Measurements from ENCODE around the gene MAPK7.
A peak's percentile ranks its signal among the peaks of the same experiment; 100 is the strongest.

The MAPK7 gene

DNA sequence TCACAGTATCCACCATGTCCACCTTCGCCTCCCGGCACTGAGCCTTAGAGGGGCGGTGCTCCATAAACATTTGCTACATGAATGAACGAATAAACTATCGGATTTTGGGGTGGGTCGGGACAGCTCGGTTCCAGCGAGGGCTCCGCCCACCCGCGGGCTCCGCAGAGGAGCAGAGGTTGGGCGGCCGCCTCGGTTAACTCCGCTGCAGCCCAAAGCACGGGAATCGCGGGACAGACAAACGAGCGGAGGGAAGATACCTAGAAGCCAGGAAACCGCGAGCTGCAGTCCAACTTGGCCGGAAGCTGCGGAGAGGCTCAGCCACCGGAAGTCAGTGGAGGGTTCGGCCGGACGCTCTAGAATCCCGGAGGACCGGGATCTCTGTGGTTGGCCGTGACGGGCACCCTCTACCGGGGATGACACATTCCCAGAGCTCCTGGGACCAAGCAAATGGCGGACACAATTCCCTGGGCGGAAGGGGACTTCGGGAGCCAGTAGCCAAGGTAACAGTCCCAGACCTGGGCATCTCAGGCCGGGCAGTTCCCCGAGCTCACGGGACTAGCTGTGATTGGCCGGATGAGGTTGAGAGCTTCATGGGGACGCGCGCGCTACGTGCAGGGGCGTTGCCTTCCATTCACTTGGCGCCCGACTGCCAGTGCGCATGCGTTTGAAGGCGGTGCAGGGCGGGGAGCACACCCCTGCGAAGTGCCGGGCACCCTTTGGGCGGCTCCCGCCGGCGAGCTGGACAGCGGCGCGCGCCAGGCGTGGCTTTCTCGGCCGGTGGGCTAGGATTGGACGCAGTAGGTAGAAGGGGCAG lies 489 bp upstream of the MAPK7 start:
- peak; percentile 83 to 88 (median 83) for DNase-seq (ENCODE audit: low read depth in 3 of 3, low spot score in 1 of 3)

DNA sequence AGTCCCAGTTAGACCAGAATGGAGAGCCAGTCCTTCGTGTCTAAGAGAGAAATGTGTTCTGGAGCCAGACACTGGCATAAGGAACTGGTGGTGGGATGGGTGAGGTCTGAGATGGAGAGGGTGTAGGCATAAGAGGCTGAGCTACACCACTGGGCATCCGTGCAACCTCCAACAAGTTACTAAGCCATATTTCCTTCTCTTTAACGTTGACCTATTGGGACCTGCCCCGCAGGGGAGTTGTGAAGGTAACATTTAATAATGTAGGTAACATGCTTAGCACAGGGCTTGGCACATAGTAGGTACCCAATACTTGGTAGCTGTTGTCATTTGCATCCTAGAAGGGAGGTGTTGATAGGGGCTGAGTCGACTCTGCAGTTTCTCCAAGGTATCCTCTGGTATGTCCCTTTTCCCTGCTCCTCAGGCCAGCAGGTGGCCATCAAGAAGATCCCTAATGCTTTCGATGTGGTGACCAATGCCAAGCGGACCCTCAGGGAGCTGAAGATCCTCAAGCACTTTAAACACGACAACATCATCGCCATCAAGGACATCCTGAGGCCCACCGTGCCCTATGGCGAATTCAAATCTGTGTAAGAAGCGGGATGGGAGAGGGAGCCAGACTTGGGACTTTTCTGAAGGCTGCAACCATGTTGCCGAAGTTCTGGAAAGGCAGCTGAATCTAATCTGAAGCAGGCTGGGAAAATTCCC lies 1.2 kb downstream of the MAPK7 start:
- DNase-seq (ENCODE audit: low read depth in 3 of 3, low spot score in 1 of 3), result no peak

DNA sequence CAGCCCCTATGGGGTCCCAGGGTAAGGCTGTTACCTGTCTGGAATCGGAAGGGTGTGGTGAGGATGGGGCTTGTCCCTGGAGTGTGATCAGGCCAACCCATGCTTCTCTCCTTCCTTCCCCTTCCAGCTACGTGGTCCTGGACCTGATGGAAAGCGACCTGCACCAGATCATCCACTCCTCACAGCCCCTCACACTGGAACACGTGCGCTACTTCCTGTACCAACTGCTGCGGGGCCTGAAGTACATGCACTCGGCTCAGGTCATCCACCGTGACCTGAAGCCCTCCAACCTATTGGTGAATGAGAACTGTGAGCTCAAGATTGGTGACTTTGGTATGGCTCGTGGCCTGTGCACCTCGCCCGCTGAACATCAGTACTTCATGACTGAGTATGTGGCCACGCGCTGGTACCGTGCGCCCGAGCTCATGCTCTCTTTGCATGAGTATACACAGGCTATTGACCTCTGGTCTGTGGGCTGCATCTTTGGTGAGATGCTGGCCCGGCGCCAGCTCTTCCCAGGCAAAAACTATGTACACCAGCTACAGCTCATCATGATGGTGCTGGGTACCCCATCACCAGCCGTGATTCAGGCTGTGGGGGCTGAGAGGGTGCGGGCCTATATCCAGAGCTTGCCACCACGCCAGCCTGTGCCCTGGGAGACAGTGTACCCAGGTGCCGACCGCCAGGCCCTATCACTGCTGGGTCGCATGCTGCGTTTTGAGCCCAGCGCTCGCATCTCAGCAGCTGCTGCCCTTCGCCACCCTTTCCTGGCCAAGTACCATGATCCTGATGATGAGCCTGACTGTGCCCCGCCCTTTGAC lies 2.4 kb downstream of the MAPK7 start:
- no peak for DNase-seq (ENCODE audit: low read depth in 3 of 3, low spot score in 1 of 3)

DNA sequence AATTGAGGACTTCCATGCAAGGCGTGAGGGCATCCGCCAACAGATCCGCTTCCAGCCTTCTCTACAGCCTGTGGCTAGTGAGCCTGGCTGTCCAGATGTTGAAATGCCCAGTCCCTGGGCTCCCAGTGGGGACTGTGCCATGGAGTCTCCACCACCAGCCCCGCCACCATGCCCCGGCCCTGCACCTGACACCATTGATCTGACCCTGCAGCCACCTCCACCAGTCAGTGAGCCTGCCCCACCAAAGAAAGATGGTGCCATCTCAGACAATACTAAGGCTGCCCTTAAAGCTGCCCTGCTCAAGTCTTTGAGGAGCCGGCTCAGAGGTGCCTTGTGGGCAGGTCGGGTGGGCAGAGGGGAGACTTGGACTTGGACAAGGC lies 3.1 kb downstream of the MAPK7 start:
- no peak for DNase-seq (ENCODE audit: low read depth in 3 of 3, low spot score in 1 of 3)

DNA sequence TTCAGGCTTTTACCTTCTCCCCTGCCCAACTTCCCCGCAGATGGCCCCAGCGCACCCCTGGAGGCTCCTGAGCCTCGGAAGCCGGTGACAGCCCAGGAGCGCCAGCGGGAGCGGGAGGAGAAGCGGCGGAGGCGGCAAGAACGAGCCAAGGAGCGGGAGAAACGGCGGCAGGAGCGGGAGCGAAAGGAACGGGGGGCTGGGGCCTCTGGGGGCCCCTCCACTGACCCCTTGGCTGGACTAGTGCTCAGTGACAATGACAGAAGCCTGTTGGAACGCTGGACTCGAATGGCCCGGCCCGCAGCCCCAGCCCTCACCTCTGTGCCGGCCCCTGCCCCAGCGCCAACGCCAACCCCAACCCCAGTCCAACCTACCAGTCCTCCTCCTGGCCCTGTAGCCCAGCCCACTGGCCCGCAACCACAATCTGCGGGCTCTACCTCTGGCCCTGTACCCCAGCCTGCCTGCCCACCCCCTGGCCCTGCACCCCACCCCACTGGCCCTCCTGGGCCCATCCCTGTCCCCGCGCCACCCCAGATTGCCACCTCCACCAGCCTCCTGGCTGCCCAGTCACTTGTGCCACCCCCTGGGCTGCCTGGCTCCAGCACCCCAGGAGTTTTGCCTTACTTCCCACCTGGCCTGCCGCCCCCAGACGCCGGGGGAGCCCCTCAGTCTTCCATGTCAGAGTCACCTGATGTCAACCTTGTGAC lies 3.6 kb downstream of the MAPK7 start:
- no peak for DNase-seq (ENCODE audit: low read depth in 3 of 3, low spot score in 1 of 3)

DNA sequence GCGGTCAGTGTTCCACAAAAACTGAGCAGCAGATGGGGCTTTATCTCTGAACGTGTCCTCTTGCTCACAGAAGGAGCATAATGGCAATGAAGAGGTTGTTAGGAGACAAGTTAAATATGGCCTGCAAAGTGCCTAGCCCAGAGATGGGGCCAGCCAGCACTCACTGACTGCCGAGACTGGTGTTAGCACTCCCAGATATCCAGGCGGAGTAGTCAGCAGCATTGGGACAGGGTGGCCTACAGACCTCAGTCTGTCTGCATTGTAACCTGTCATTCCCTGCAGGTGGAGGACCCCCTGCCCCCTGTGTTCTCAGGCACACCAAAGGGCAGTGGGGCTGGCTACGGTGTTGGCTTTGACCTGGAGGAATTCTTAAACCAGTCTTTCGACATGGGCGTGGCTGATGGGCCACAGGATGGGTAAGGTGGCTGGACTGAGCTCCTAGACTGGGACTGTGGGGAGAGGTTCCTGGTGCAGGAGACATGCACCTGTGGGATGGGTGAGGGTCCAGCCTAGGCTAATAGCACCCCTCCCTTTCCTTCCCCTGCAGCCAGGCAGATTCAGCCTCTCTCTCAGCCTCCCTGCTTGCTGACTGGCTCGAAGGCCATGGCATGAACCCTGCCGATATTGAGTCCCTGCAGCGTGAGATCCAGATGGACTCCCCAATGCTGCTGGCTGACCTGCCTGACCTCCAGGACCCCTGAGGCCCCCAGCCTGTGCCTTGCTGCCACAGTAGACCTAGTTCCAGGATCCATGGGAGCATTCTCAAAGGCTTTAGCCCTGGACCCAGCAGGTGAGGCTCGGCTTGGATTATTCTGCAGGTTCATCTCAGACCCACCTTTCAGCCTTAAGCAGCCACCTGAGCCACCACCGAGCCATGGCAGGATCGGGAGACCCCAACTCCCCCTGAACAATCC lies 4.5 kb downstream of the MAPK7 start:
- no peak for DNase-seq (ENCODE audit: low read depth in 3 of 3, low spot score in 1 of 3)

DNA sequence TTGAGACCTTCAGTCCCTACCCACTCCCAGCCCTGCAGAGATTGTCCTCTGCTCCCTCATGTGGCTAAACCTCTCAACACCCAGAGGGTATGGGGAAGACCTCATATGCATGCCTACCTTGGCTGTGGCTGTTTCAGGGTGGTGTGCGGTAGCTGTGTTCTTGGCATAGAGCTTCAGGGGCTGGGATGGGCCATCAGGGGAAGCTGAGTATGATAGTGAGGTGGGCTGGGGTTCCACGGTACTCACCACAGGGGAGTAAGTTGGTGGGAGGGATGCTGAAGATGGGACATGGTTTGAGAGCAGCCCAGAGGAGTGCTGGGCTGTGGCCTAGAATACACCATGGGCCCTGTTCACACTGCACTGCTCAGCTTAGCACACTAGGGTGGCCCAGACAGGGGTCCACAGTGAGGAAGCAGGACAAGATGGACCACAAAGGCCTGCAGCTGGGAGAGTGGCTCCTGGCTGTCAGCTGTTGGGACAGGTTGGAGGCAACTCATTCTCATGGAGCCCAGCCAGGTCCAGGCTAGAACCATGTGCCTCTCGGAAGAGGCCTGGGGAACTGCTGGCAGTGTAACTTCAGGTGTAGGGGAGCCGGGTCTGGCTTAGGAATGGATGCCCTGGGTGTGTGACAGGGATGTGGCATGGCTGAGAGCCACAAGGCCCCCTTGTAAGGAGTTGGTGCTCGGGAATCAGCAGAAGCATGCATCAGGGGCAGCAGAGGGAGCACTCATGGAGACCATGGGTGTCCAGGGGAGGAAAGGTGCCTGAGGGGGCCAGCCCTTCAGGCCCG lies 5.6 kb downstream of the MAPK7 start:
- DNase-seq (ENCODE audit: low read depth in 3 of 3, low spot score in 1 of 3), result no peak

DNA sequence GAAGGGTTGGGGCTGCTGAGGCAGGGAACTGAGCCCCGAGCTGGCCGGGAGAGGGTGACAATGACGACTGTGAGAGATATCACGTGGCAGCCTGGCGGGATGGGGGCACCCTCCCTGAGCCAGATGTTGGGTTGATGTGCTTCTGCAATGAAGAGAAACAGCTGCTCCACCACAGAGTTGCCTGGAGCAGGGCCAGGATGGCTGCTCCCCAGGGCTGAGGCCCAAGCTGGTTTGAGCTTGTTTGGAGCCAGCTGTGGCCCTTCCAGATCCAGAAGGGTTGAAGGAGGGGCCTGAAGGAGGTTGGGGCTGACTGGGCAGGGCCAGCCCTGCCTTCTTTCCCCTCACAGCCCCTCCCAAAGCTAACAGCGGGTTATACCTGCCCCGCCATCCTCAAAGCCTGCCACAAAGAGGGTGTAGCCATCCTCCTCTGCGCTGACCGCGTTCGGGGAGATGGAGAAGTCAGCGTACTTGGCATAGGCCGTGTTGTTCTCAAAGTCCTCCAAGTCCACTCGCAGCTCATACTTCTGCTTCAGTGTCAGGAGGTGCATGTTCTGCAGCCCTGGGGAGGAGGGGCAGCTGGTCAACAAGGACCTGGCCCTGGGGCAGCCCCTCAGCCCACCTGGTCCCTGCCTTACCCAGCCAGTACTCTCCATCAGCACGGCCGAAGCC lies 6.6 kb downstream of the MAPK7 start:
- no peak for DNase-seq (ENCODE audit: low read depth in 3 of 3, low spot score in 1 of 3)

DNA sequence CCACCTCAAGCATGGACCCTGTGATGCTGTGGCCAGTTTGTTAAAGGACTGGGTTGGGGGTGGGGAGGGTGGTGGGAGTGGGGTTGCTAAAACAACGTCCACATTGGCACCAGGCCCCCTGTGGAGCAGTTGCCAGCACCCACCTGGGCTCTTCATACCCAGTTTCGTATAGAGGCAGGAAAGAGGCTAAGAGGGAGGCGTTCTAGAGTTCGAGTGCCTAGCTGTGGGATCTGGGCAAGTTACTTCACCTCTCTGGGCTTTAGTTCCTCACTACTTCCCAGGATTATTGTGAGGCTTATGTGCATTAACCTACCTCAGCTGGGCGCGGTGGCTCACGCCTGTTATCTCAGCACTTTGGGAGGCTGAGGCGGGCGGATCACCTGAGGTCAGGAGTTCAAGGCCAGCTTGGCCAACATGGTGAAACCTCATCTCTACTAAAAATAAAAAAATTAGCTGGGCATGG lies 7.3 kb downstream of the MAPK7 start:
- no peak for DNase-seq (ENCODE audit: low read depth in 3 of 3, low spot score in 1 of 3)

DNA sequence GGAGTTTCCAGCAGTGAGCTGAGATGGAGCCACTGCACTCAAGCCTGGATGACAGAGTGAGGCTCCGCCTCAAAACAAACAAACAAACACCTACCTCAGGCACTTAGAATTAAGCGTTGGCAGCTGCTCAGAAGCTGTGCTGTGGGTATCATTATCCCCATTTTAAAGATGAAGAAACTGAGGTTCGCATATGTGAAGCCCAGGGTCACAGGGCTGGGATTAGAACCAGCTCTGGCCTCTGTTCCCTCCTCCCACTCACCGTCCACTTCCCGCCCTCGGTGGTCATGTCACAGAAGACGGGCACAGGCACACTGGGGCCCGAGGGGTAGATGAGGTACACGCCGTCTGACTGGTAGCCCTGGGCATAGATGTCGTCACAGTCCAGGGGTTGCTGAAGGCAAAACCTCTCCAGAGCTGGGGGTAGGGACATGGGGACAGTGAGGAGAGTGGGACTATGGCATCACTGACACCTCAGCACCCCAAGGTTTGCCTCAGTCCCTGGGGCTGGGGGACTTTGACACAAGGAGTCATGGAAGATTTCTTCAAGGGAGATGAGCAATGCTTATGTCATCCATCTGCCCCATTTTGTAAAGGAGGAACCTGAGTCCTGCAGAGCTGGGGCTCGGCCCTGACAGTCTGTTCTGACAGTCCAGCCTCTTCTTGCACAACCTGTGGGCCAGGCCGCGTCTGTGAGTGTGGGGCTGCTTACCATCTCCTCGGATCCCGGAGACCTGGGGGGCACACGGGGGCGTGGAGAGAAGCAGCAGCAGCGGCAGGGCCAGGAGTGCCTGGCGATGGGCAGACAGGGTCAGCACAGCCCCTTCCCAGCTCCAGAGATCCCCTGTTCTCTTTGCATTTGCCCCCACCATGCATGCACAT lies 8.0 kb downstream of the MAPK7 start:
- no peak for DNase-seq (ENCODE audit: low read depth in 3 of 3, low spot score in 1 of 3)

DNA sequence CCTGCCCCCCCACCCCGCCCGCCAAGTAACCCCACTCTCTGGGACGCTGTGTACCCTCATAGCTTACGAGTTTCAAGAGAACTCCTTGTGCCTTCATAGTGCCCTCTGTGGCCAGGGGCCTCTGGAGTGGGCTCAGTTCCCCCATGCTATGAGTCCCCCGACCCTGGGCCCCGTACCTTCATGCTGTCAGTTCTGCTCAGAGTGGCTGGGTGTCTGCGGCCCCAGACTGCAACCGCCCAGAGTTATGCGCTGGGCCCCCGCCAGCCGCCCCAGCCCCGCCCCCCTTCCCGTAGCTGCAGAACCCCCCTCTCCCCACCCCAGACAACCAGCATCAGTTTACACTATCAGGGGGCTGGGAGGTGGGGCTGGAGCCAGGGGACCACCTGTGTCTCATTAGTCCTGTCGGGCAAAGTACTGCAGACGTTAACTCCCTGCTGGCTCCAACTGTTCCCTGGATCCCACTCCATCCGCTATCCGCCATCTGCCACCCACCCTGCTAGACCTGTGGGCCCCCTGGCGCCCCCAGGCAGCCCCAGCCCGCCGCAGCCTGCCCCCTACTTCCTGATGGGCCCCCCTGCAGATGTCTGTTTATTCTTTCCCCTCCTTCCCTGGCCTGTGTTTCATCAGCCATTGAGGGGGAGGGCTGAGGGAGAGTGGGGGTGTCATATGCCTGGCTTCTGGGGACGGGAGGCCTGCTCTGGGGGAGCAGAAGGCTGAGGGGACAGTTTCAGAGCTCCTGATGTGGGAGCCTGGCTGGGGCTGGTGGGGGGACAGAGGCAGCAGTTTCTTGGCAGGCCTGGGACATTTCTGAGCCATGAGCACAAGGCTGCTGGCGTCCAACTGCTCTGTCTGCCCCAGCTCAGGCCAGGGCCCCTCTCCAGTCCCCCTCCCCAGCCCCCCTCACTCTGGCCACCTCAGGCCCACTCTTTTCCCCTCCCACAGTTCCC lies 8.9 kb downstream of the MAPK7 start, which contains the start of gene MFAP4:
Gene MFAP4 (minus strand): TSS at position 217 of the 947 bp plus-strand sequence. CDS start 35 bp downstream, at position 182.
- DNase-seq (ENCODE audit: low read depth in 3 of 3, low spot score in 1 of 3), result no peak

DNA sequence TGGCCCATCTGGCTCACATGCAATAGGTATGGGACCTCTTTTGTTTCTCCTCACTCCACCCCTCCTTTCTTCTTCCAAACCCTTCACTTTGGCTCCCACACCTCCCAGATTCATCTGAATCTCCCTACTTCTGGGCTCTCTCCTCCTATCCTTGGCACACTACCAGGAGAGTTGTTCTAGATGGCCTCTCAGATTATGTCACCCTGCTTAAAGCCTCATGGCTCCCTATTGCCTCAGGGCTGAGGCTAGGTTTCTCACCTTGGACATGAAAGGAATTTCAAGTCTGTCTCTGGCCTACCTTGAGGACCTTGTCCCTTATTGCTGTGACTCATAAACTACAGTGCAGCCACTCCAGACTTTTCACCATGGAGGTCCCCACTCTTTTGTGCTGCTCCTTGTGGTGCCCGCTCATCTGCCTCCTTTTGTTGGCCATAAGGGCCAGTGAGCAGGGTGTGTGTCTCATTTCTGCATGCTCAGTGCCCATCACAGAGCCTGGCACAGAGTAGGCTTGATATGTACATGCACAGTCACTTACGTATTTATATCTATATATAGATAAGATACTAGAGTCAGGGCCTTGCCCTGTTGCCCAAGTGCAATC lies 9.7 kb downstream of the MAPK7 start:
- no peak for DNase-seq (ENCODE audit: low read depth in 3 of 3, low spot score in 1 of 3)

DNA sequence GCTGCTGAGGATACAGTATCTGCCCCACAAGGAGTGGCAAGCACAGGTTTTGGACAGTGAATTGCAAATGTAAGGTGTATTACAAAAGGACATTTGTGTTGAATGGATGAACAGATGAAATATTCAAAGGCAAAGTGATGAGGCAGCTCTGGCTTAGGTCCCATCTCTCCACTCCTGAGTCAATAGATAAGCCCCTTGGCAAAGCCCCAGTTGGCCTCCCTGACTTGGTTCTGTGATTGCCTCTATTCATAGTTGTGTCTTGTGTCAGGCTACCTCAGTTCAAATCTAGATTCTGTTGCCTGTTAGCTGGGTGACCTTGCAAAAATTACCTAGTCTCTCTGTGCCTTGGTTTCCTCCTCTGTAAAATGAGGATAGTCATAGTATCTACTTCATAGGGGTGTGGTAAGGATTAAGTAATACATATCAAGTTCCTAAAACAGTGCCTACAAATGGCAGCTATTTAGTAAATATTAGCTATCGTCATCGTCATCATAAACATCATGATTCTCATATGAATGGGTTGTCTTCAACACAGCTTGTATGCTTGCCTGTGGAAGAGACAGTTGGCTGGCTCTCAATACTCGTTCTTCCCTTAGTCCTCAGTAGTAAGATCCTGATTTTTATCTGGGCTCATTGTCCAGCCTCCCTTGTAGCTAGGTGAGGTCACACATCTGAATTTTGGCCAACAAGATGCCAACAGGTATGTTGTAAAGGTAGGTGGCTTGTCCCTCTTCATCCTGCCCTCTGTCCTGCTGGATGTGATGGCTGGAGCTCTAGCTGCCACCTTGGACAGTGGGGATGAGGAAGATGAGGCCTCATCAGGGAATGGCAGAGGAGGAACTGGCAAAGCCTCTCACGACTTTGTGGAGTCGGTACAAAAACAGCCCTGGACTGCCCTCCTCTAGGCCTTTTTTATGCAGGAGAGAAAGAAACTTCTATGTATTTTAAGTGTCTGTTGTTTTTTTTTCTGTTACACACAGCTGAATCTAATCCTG lies 10.8 kb downstream of the MAPK7 start:
- DNase-seq (ENCODE audit: low read depth in 3 of 3, low spot score in 1 of 3), result no peak

DNA sequence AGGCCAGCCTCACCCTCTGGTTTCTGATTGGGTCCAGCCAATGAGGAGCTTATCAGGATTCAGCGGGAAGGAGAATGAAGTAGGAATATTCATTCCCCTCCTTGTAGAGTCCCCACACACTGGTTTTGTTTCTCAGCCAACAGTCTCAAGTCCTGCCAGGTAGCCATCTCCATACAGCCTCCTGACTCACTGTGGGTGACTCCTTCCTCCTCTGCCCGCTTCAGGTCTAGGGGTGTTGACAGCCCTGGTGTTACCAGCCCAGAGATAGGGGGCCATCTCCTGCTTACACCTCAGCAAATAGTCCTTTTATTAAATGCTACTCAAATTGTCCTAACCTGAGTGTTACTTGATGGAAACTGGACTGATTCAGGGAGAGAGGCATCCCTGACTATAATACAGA lies 12.7 kb downstream of the MAPK7 start:
- no peak for DNase-seq (ENCODE audit: low read depth in 3 of 3, low spot score in 1 of 3)

DNA sequence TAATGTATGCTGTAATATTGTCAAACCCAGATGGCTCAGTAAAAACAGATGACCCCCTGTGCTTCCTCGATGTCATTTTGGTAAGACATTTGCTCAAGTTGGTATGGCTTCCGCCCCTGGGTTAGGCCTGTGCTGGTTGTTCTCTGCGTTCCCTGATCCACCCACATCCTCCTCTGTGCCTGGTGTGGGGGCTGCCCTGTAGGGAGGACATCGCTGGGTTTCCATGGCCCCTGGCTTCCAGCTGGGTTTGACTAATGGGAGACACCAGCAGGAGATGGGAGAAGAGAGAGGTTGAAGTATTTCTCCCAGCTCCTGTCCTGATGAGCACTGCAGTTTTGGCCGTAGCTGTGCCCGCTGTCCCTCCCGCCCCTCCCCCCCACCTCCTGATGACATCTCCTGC lies 13.1 kb downstream of the MAPK7 start:
- no peak for DNase-seq (ENCODE audit: low read depth in 3 of 3, low spot score in 1 of 3)
